Activated naive CD8-positive, alpha-beta T cell treated with anti-CD3 and anti-CD28 coated beads, Interleukin-2, amount 10 ng/mL, durations not matched to agents 7 days and 5 days (primary cell): ENCODE measurements around the gene TULP1. TPM values are rescaled to one million over a fixed set of nuclear protein-coding genes. Genes with fewer than 3 reads are reported as not detected.
"Not testable (repeated sequence)": the region's sequence is repeated elsewhere in the genome, so short reads cannot be mapped to it uniquely, and the experiment has no call there.

ENCODE experiments used
- ATAC-seq: fragments of 150-1000 bp; cut with Tn5 transposase; one replicate; pipeline ENCODE4 v1.10.0; 2021; ENCODE audit warnings: low read depth, moderate library complexity
- POLR2A ChIA-PET: fragments of 350-600 bp; sonication (Branson Sonifier 250); formaldehyde crosslinking; loops from one replicate; lab custom pipeline; 2021; ENCODE audit warnings: antibody characterized with exemption; lab: Charles Lee
- DNase-seq: peaks from one replicate; pipeline ENCODE4 v3.0.0; 2021
- H3K27ac Mint-ChIP-seq: one replicate; pipeline ENCODE4 v1.8.0; 2022; ENCODE audit warnings: mild to moderate bottlenecking, mixed read lengths
- H3K27me3 Mint-ChIP-seq: one replicate; pipeline ENCODE4 v1.8.0; 2022; ENCODE audit warnings: mild to moderate bottlenecking, moderate library complexity, mixed read lengths
- H3K36me3 Mint-ChIP-seq: one replicate; pipeline ENCODE4 v1.8.0; 2021; ENCODE audit warnings: mild to moderate bottlenecking, mixed read lengths
- H3K4me1 Mint-ChIP-seq: one replicate; pipeline ENCODE4 v1.8.0; 2021; ENCODE audit warnings: mixed read lengths
- H3K4me3 Mint-ChIP-seq: one replicate; pipeline ENCODE4 v1.8.0; 2022; ENCODE audit warnings: mild to moderate bottlenecking, moderate library complexity, mixed read lengths
- H3K9me3 Mint-ChIP-seq: one replicate; pipeline ENCODE4 v1.8.0; 2021; ENCODE audit warnings: mixed read lengths
- total RNA-seq, 2 experiments: library from RNA; stranded (reverse); gene quantifications; one replicate each; pipeline ENCODE4 v1.2.3, GENCODE V29; 2021

The TULP1 gene
- total RNA-seq, 2 experiments from 2014 or later, result not detected

DNA sequence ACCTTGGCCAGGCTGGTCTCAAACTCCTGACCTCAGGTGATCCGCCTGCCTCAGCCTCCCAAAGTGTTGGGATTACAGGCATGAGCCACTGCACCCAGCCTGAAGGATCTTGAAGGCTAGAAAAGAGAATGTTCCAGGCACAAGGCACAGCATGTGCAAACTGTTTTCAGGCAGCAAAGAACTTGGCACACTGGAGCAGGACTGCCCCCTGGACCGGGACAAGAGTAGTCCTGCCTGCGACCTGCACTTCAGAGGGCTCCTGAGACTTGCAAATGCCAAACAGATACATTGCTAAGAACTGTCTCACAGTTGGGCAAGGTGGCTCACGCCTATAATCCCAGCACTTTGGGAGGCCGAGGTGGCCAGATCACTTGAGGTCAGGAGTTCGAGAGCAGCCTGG lies 3.2 kb upstream of the TULP1 start:
- DNase-seq, H3K4me3 Mint-ChIP-seq, H3K9me3 Mint-ChIP-seq, H3K4me1 Mint-ChIP-seq, H3K27ac Mint-ChIP-seq, ATAC-seq, H3K36me3 Mint-ChIP-seq: not testable (repeated sequence)
- POLR2A ChIA-PET, result interaction anchor here (0.7 kb wide), 1 partner anchor 1609 kb away, joined by 5 read pairs; no protein-coding TSS in a partner anchor
- H3K27me3 Mint-ChIP-seq, result peaks cover 20% of the 10 kb centered on the region

DNA sequence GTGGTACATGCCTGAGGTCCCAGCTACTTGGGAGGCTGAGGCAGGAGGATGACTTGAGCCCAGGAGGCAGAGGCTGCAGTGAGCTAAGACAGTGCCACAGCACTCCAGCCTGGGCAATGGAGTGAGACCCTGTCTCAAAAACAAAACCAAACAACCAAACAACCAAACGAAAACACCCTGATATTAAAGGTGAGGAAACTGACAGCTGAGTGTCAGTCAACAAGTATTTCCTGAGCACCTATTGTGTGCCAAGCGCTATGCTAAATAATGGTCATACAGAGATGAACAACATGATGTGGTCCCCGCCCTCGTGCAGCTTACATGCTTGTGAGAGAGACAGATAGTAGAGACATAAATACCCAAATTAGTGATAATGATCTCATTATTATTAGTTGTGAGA lies 1.9 kb upstream of the TULP1 start:
- no peak overlapping the region for H3K27ac Mint-ChIP-seq
- H3K36me3 Mint-ChIP-seq, result no peaks in the 10 kb centered on the region
- POLR2A ChIA-PET, result interaction anchor here (0.7 kb wide), 1 partner anchor 703 kb away, joined by 3 read pairs; no protein-coding TSS in a partner anchor
- DNase-seq (no peak), ATAC-seq (no peak)
- H3K4me3 Mint-ChIP-seq, result no peak overlapping the region
- peaks cover 32% of the 10 kb centered on the region for H3K27me3 Mint-ChIP-seq
- no peaks in the 10 kb centered on the region for H3K9me3 Mint-ChIP-seq
- H3K4me1 Mint-ChIP-seq, result peaks cover 4% of the 10 kb centered on the region

DNA sequence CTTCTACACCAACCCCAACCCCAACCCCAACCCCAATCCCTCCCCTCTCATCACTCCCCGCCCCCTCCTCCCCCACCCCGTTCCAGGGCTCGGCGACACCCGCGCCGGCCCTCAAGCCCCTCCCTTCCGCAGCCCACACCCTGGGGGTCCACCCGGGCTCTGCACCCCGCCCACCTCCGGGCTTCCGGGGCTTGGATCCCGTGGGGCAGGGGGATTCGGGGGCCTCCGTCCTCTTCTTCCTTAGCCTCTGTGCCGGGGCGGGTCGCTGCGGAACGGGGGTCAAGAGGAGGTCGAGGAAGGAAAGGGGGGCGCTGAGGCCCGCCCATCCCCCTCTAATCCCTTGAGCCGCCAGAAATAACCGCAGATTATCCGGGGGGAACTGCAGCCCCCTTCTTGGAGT lies 690 bp downstream of the TULP1 start:
- Mint-ChIP-seq H3K27me3 (peaks cover 46% of the 10 kb centered on the region), H3K4me3 (no peak overlapping the region), H3K27ac (no peak overlapping the region), H3K4me1 (peaks cover 4% of the 10 kb centered on the region), H3K36me3 (no peaks in the 10 kb centered on the region), H3K9me3 (no peaks in the 10 kb centered on the region)
- POLR2A ChIA-PET, result no interaction called here
- no peak for ATAC-seq
- no peak for DNase-seq

DNA sequence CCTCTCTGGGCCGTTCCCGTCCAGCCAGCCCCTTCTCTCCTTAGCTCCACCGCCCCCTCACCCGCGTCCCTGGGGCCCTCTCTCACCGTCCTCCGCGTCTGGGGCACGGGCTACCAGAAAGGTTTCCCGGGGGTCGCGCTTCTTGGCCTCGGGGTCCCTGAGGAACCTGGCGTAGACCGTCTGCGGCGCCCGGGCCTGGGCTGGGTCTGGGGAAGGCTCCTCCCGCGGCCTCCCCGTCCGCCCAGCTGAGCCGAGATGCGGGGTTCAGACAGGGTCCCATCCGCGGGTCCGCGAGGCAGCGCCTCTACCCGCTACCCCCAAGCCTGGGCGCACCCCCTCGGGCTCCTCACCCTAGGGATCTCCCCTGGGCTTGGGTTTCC lies 1.1 kb downstream of the TULP1 start:
- H3K36me3 Mint-ChIP-seq, result no peaks in the 10 kb centered on the region
- POLR2A ChIA-PET, result no interaction called here
- ATAC-seq, result no peak
- no peak for DNase-seq
- no peaks in the 10 kb centered on the region for H3K9me3 Mint-ChIP-seq
- no peak overlapping the region for H3K27ac Mint-ChIP-seq
- peaks cover 50% of the 10 kb centered on the region for H3K27me3 Mint-ChIP-seq
- no peak overlapping the region for H3K4me3 Mint-ChIP-seq
- peaks cover 3% of the 10 kb centered on the region for H3K4me1 Mint-ChIP-seq

DNA sequence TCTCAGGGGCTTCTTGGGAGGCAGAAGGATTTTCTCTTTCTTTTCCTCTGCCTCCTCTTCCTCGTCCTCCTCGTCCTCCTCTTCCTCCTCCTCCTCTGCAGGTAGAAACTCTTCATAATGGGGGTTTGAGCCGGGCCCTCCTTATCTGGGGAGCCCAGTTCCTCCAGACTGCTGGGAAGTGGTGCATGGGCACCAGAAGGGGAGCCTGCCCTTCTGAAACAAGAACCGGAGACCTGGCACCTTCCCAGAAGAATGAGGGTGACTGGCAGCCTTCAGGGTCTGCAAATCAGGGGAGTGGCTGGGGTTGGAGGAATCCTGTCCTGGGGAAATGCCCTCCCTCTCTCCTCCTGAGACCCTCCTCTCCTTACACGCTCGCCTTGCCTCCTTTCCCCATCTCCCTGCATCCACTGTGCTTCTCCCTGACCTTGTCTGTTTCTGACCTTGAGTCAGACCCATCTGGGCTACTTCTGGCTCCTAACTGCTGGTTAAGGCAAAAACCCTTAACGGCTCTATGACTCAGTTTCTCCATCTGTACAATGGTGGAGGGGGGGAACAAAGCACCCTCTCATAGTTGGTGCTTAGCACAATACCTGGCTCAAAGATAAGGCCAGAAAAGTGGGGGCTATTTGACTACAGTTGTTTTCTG lies 1.7 kb downstream of the TULP1 start:
- Mint-ChIP-seq H3K9me3 (no peaks in the 10 kb centered on the region), H3K4me3 (no peak overlapping the region), H3K27ac (no peak overlapping the region), H3K36me3 (no peaks in the 10 kb centered on the region), H3K4me1 (peaks cover 2% of the 10 kb centered on the region), H3K27me3 (peaks cover 50% of the 10 kb centered on the region)
- DNase-seq (no peak), ATAC-seq (no peak)
- POLR2A ChIA-PET, result no interaction called here

DNA sequence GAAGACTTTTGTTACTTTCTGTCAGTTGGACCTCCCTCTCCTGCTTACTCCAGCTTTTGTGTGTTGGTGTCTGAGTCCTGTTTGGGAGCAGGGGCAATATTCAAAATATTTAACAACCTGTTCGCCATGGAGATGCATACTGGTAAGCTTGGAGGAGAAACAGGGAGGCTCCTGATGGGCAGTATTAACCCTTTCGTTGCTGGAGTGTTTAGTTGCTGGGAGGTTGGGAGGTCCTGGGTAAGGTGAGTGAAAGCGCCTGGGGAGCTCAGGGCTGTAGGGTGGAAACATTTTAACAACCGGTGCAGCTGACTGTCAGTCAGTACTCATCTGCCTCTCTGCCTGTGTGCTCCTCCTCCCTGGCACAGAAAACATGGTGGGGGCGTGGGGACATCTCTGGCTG lies 4.2 kb downstream of the TULP1 start:
- Mint-ChIP-seq H3K4me3 (no peak overlapping the region), H3K36me3 (no peaks in the 10 kb centered on the region), H3K9me3 (no peaks in the 10 kb centered on the region), H3K27ac (no peak overlapping the region), H3K27me3 (peaks cover 49% of the 10 kb centered on the region), H3K4me1 (no peaks in the 10 kb centered on the region)
- POLR2A ChIA-PET, result interaction anchor here (1.3 kb wide), 1 partner anchor 11 kb away, joined by 4 read pairs; no protein-coding TSS in a partner anchor
- no peak for ATAC-seq
- no peak for DNase-seq

DNA sequence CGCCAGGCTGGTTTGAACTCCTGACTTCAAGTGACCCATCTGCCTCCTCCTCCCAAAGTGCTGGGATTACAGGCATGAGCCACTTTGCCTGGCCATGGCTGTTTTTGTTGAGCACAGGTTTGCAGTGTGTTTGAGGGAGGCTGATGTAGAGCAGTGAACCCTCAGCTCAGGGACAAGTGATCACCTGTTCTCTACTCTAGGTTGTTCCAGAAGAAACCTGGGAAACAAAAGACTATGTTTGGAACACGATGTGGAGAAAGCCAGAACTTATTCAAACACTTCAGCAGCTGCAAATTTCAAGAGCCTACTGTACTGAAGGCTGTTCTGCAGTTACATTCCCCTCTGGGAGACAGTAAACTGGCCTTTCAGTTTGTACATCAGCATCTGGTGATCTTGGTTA lies 4.7 kb downstream of the TULP1 start:
- H3K27ac Mint-ChIP-seq, result no peak overlapping the region
- ATAC-seq, result no peak
- no peak overlapping the region for H3K4me3 Mint-ChIP-seq
- no peak for DNase-seq
- H3K4me1 Mint-ChIP-seq, result no peaks in the 10 kb centered on the region
- H3K27me3 Mint-ChIP-seq, result peaks cover 50% of the 10 kb centered on the region
- POLR2A ChIA-PET, result no interaction called here
- no peaks in the 10 kb centered on the region for H3K36me3 Mint-ChIP-seq
- no peaks in the 10 kb centered on the region for H3K9me3 Mint-ChIP-seq

DNA sequence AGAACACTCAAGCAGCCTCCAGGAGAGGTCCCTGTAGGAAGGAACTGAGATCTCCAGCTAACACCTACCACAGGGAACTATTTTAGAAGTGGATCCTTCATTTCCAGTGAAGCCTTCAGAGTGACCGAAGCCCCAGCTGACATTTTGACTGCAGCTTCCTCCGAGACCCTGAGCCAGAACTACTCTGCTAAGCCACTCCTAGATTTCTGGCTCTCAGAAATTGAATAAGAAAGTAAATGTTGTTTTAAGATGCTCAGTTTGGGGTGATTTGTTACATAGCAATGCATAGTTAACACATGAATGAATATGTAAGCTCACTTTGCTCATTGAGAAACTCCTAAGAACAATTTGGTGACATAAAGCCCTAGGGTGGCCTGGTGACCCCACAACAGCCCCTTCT lies 5.5 kb downstream of the TULP1 start:
- H3K4me1 Mint-ChIP-seq, result no peaks in the 10 kb centered on the region
- no peaks in the 10 kb centered on the region for H3K36me3 Mint-ChIP-seq
- POLR2A ChIA-PET, result no interaction called here
- H3K27me3 Mint-ChIP-seq, result peaks cover 50% of the 10 kb centered on the region
- H3K4me3 Mint-ChIP-seq, result no peak overlapping the region
- DNase-seq (no peak), ATAC-seq (no peak)
- no peaks in the 10 kb centered on the region for H3K9me3 Mint-ChIP-seq
- H3K27ac Mint-ChIP-seq, result no peak overlapping the region

DNA sequence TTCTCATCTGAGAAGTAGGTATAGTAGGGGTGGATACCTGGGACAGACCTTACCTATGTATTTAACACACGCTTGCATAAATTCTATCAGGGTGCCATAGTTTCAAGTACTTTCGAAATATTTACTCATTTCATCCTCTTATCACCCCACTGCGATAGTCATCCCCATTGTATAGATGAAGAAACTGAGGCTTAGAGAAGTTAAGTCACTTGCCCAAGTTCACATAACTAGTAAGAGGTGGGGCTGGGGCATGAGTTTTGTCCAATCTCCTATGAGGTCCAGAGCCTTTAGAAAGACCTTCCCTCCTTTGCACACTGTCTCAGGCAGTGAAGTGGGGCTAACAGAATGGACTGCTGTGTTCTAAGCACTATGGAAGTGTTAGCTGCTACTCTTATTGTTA lies 6.2 kb downstream of the TULP1 start:
- Mint-ChIP-seq H3K27me3 (peaks cover 53% of the 10 kb centered on the region), H3K27ac (no peak overlapping the region), H3K4me1 (no peaks in the 10 kb centered on the region), H3K9me3 (no peaks in the 10 kb centered on the region), H3K4me3 (no peak overlapping the region), H3K36me3 (no peaks in the 10 kb centered on the region)
- POLR2A ChIA-PET, result no interaction called here
- no peak for ATAC-seq
- no peak for DNase-seq

DNA sequence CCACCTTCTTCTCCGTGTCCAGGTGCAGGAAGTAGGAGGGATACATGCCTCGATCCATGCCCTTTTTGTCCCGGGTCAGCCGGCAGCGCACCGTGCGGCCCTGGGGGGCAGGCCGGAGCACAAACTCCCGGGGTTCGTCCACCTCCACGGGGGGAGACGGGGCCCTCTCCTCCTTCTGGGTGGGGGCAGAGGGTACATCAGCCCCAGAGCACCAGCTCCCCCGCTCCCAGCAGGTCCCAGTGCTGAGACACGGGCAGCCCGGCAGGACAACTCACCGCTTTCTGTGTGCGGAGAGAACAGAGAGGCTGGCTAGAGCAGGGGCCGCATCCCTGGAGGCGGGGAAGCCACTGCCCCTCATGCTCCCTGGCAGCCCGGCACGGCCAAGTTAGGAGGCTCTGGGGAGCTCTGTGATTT lies 6.7 kb downstream of the TULP1 start:
- POLR2A ChIA-PET, result no interaction called here
- peaks cover 49% of the 10 kb centered on the region for H3K27me3 Mint-ChIP-seq
- no peaks in the 10 kb centered on the region for H3K36me3 Mint-ChIP-seq
- ATAC-seq, result no peak
- no peak overlapping the region for H3K4me3 Mint-ChIP-seq
- H3K4me1 Mint-ChIP-seq, result no peaks in the 10 kb centered on the region
- H3K9me3 Mint-ChIP-seq, result no peaks in the 10 kb centered on the region
- no peak overlapping the region for H3K27ac Mint-ChIP-seq
- DNase-seq, result no peak

DNA sequence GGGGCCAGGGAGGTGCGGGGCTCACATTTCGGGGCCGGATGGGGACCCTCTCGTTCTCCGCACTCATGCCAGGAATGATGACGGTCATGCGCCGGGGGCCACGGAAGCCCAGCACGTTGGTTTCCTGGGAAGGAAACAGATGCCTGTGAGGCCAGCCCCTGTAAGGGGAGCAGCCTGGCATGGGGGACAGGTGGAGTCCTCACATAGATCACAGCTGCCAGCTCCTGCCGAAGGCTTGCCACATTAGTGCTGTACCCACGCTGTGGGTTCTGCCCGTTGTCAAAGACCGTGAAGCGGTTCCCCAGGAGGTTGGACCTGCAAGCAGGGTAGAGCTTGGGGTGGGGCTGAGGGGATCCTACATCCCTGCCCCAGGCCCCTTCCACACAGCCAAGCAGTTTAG lies 9.2 kb downstream of the TULP1 start:
- Mint-ChIP-seq H3K9me3 (no peaks in the 10 kb centered on the region), H3K36me3 (no peaks in the 10 kb centered on the region), H3K4me1 (peaks cover 2% of the 10 kb centered on the region), H3K27me3 (peaks cover 43% of the 10 kb centered on the region), H3K27ac (no peak overlapping the region), H3K4me3 (no peak overlapping the region)
- DNase-seq, result no peak
- no peak for ATAC-seq
- POLR2A ChIA-PET, result no interaction called here

DNA sequence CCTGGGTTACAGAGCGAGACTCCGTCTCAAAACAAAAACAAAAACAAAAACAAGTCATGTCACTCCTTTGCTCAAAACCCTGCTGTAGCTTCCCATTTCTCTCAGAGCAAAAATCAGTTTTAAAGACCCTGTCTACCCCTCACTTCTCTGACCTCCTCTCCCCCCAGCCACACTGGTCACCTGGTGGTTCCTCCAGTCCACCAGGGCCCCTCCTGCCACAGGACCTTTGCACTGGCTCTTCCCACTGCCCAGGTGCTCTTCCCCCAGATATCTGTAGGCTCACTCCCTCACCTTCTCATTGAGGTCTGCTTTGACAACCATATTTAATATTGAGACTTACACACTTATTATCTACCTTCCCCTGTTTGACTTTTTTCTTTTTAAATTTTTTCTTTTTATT lies 10.9 kb downstream of the TULP1 start:
- Mint-ChIP-seq H3K4me3 (no peak overlapping the region), H3K9me3 (no peaks in the 10 kb centered on the region), H3K27ac (no peak overlapping the region), H3K27me3 (peaks cover 36% of the 10 kb centered on the region), H3K4me1 (peaks cover 3% of the 10 kb centered on the region), H3K36me3 (no peaks in the 10 kb centered on the region)
- no peak for DNase-seq
- ATAC-seq, result no peak
- POLR2A ChIA-PET, result no interaction called here

DNA sequence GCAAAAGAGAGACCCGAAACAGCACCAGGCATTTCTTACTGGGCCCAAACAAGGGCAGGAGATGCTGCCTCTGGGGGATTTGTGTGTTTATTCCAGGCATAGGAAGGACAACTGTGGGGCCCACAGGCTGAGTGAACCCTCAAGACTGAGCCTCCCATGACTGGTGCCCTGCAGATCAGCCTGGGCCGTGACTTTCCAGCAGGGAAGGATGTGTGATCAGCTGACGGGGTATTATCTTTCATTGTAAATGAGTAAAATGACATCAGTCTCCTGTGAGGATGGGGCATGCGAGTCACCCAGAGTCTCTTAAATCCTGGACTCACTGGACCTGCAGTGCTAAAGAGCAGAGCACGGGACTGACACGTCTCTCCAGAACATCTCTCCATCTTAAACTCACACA lies 11.9 kb downstream of the TULP1 start:
- POLR2A ChIA-PET, result no interaction called here
- H3K27me3 Mint-ChIP-seq, result peaks cover 33% of the 10 kb centered on the region
- ATAC-seq (no peak), DNase-seq (no peak)
- H3K4me3 Mint-ChIP-seq, result no peak overlapping the region
- no peak overlapping the region for H3K27ac Mint-ChIP-seq
- H3K4me1 Mint-ChIP-seq, result peaks cover 3% of the 10 kb centered on the region
- H3K9me3 Mint-ChIP-seq, result no peaks in the 10 kb centered on the region
- H3K36me3 Mint-ChIP-seq, result no peaks in the 10 kb centered on the region

DNA sequence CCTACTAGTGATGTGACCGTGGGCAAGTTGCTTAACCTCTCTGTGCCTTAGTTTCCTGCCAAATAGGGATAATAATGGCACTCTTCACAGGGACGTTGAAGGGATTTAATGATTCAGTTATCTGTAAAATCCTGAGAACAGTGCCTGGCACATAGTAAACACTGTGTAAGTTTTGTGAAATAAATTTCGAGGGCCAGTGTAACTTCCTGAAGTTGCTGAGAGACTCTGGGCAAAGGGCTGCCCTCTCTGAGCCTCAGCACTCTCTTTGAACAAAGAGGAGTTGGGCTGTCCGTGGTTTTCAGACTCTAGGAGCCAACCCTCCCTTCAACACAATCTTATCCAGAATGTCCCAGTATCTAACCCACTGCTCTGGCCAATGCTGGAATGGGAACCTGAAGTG lies 13.3 kb downstream of the TULP1 start:
- H3K4me1 Mint-ChIP-seq, result peaks cover 6% of the 10 kb centered on the region
- H3K27ac Mint-ChIP-seq, result no peak overlapping the region
- H3K4me3 Mint-ChIP-seq, result no peak overlapping the region
- no peak for DNase-seq
- ATAC-seq, result no peak
- peaks cover 33% of the 10 kb centered on the region for H3K27me3 Mint-ChIP-seq
- no peaks in the 10 kb centered on the region for H3K9me3 Mint-ChIP-seq
- no peaks in the 10 kb centered on the region for H3K36me3 Mint-ChIP-seq
- POLR2A ChIA-PET, result no interaction called here
